Measurements from ENCODE around the gene SKI.

SKI gene

GRCh38 chr1:2194898-2195673, 33.0 kb upstream of the SKI start:
- DNase-seq: peak; percentile 79 to 84

GRCh38 chr1:2195785-2196184, 32.3 kb upstream of the SKI start:
- DNase-seq: no peak

DNA sequence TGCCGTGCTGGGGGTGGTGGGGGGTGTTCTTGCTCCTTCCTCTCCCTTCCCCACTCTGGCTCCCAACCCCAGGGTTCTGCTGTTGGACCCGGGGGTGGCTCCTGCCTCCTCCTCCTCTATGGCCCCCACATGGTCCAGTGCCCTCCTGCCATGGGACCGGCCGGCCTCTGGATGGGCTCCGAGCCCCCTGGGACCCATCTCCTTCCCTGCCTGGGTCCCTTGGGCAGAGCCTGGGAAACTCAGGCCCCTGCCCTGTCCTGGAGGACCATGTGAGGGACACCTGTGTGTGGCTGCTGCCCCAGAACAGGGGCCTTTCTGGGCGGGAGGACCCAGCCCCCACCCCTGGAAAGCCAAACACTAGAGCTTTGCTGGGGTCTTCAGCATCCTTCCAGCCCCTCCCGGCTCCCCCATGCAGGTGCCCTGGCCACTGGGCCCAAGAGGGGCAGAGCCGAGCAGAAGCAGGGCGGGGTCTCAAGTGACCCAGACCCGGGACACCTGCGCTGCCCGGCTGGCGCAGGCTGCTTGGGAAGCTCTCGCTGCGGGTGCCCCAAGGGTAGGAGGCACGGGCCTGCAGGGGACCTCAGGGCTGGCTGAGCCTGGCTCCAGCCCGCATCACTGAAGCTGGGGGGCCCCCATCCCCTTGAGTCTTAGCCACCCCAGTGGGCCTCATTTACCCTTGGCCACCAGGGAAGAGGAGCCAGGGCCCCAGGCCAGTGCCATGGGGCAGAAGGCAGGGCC, 31.0 kb upstream of the SKI start:
- DNase-seq: no peak

DNA sequence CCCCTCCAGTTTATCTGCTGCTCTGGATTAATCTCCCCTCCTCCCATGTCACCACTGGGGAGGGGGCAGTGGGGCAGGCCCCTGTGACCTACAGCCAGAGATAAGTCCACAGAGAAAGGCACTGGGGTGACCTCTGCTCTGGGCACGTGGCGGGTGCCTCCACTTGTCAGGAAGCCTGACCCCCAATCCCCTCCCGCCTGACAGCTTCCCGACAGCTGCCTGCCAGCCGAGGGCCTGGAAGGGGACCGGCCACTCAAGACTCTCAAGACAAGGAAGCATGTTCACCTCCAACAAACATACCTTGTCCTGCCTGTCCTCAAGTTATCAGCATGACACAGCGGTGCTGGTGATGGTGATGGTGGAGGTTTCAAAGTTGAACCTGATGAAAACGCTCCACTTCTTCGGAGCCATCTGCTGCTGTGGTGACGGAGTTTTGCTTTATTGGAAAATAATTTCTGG, 30.4 kb upstream of the SKI start:
- DNase-seq: no peak

DNA sequence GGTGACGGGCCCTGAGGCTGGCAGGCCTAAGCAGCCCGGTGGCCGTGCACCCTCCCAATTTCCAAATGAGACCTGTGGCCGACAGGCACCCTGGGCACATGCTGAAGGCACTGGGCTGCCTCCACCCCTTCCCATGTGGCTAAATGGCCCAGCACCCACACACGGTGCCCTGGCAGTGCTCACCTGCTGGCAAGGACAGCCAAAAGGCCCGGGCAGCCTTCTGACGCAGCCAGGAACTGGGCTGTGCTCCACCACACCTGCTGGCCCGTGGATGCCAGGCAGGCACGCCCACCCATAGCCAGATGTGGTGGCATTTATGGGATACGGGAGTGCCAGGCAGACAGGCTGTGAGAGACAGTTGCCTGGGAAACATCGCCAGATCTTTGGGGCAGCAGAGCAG, 29.5 kb upstream of the SKI start:
- no peak for DNase-seq

GRCh38 chr1:2199042-2199810, 28.9 kb upstream of the SKI start:
- peak; percentile 76 to 83 for DNase-seq

GRCh38 chr1:2200308-2200943, 27.7 kb upstream of the SKI start:
- no peak for DNase-seq

- DNase-seq: no peak
These were observed 27.1 kb upstream of the SKI start for GRCh38 chr1:2201062-2201461.

DNA sequence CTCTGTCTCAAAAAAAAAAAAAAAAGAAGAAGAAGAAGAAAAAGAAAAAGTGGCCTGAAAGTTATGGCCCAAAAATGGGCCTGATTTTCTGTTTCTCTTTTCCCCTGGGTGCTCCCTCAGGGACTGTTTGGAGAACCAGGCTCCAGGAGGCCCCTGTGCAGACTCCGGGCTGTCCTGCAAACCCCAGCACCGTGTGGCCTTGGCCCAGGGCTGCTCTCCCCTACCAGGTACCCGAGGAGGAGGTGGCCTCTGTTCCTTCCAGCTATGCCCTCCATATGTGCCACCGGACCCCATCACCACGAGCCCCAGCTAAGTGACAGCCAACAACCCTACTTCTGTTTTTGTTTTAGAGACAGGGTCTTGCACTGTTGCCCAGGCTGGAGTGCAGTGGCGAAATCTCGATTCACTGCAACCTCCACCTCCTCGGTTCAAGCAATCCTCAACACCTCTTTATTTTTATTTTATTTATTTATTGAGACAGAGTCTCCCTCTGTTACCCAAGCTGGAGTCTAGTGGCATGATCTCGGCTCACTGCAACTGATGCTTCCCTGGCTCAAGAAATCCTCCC, 26.0 kb upstream of the SKI start:
- no peak for DNase-seq

DNA sequence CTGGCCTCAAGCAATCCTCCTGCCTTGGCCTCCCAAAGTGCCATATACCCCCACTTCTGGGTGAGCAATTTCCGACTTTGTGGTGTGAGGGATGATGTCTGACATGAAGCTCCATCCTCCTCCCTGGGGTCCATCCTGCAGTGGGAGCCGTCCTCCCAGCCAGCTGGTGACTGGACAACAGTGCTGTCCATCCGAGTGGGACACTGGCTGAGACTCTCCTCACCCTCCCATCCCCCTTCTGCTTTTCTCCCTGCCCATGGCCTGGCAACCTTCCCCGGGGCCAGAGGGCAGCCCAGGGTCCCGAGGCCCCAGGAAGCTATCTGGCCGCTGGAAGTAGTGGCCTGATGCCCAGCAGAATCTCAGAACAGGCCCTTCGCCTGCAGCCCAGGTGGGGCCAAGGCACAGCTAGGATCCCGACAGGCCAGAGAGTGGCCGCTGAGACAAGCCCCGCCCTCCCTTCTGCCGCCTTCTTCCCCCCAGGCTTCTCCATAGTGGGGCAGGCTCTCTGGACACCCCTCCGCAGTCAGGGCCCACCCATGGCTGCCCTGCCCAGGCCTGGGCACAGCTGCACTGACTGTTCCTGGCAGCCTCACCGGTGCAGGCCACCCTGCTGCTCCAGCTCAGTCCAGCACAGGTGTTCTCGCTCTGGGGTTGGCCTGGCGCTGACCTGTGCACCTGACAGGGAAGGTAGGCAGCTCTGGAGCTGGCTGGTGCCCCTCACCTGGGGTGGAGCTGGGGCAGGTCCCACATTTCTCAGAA, 25.1 kb upstream of the SKI start:
- no peak for DNase-seq

- no peak for DNase-seq
These were observed 24.3 kb upstream of the SKI start for GRCh38 chr1:2203671-2204414.

- peak in 1 of 2 experiments; percentile 93 for DNase-seq
These were observed 23.5 kb upstream of the SKI start for GRCh38 chr1:2204415-2205190.

DNA sequence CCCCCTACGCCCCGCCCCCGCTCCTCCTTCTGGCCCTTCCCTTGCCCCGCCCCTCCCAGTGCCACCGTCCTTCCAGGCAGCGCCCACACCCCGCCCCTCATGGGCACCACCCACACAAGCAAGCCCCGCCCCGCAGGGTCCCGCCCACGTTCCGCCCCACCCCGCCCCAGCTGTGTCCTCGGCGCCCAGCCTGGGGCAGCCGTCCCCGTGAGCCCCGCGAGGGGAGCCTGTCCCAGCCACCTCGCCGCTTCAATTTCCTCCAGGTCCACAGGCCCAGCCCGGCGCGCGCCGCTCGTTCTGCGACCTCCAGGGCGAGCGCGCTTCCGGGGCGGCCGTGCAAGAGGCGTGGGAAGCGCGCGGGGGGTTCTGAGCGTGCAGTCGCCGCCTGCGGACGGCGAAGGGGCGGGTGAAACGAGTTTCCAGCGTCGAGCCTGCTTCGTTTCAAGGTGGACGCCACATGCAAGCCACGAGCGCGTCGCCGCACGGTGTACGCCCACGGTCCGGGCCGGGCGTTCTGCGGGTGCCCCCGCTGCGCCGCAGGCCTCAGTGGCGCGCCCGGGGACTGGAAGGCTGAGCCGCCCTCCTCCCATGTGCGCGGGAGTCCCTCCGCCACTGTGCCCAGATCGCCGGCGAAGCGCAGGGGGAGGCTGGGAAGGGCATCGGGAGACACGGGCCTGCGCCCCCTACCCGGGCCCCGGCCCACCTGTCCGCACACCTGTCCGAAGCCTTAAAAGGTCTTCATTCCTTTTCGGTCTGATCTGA, 22.7 kb upstream of the SKI start:
- DNase-seq: peak in 1 of 2 experiments; percentile 91

DNA sequence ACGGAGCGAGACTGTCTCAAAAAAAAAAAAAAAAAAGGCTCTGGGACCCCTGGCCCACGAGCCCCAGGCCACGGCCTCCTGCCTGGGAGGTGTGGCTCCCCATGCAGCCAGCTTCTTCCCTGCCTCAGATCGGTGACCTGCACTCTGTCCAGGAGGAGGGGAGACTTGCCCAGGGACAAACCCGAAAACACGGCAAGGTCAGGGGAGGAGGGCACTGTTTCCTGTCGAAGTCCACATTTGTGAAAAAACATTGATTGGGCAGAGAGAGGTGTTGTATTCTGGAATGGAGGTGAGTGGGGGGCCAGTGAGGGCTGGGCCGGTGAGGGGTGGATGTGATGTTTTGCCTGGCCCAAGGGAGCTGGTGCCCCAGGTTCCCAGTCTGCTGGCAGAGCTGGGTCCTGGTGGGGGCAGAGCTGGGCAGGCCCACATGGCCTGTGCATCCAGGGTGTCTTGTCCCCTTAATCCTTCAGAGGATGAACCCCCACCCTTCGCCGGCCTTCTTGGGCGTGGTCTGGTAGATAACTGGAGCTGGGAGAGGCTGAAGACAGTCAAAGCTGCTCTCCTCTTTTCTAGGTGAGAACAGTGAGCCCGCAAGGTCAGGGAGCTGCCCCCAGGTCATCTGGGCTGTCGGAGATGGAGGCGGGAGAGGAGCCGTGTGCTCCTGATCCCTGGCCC, 21.2 kb upstream of the SKI start:
- no peak for DNase-seq

DNA sequence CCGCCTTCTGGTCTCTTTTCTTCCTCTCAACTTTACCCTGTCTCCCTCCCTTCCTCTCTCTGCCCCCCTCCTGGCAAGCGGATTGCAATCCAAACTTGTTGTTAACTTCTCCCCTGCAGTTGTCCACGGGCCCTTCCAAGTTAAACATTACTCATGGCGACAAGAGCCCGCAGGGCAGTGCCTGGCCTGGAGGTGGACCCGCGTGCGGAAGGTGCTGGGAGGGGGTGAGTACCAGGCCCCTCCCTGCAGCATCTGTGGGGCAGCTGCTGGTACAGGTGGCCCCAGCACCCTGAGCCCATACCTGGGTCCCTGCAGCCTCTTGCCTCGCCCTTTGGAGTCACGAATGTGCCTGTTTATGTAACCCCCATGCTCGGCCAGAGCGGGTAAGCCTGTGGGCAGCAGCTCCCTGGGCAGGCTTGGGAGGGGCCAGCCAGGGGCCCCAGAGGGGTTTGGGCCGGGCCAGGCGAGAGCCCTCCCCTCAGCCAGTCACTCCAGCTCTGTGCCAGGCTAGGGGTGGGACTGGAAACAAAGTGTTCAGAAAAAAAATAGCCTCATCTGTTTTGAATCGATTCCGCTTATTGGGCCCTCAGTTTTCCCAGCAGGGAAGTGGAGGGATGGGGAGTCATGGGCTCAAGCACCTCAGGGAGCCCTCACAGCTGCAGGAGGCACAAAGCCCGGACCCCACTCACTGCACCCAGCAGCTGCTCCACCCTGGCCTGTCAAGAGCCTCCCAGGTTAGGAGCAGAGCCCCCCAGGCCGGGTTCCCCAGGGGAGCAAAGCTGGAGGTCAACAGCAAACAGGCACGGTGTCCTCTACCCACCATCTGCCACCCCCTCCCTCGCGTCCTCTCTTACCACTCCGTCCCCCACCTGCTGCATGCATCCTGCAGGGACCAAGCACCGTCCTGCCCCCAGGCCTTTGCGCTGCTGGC, 19.5 kb upstream of the SKI start:
- no peak for DNase-seq

DNA sequence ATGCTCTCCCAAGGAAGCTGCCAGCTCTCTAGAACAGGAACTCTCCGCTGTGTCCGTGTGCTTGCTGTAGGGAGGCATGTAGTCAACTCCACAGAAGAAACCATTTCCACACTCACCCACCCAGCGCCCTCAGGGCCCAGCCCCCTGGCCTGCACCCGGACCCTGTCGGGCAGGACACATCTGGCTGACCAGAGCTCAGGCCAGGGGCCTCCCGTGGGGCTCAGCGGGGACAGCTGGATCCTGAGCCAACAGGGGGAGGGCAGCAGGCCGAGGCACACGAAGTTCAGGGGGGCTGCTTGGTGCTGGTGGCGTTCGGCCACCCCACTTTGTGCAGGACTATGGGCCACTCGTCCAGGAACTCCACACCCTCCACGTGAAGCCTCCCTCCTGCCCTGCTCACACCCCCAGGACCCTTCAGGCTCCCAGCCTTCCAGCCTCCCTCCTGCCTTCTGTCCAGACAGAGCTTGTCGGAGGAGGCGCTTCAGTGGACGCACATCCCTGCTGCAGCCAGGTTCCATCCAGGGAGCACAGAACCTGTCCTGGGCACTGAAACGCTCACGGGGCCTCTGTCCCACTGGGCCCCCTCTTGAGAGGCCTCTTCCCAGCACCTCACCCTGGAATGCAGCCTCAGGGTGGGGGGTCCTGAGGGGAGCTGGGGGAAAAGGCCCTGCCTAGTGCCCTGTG, 18.6 kb upstream of the SKI start:
- no peak for DNase-seq

GRCh38 chr1:2210084-2210653, 17.9 kb upstream of the SKI start:
- no peak for DNase-seq

All from stimulated activated CD4-positive, alpha-beta T cell treated with anti-CD3 and anti-CD28 coated beads, Interleukin-4, amount 100 ng/mL, for 4 hours (primary cell).